ENCODE results near the gene GMCL1.
"Not testable (repeated sequence)": the region's sequence is repeated elsewhere in the genome, so short reads cannot be mapped to it uniquely, and the experiment has no call there.

The GMCL1 gene

GRCh38 chr2:69847068-69847828, 17.8 kb downstream of the GMCL1 start:
- Histone ChIP-seq H2AFZ (ENCODE audit: low read length, unreplicated experiment) (no peak overlapping the region), H3K27me3 (ENCODE audit: insufficient read depth, low read length) (no peaks in the 10 kb centered on the region), H3K36me3 (ENCODE audit: insufficient read depth, low read length) (peaks cover 14% of the 10 kb centered on the region), H3K4me1 (ENCODE audit: control insufficient read depth, insufficient read depth, low read length, unreplicated experiment) (no peaks in the 10 kb centered on the region), H3K4me3 (ENCODE audit: low read depth, low read length) (no peak overlapping the region), H3K79me2 (ENCODE audit: control insufficient read depth, insufficient read depth, low read length, unreplicated experiment) (no peaks in the 10 kb centered on the region), H3K27ac (ENCODE audit: low read depth, low read length) (no peak overlapping the region)

- no peaks in the 10 kb centered on the region for H3K27me3 ChIP-seq (ENCODE audit: insufficient read depth, low read length)
- peaks cover 14% of the 10 kb centered on the region for H3K36me3 ChIP-seq (ENCODE audit: insufficient read depth, low read length)
- H3K27ac ChIP-seq (ENCODE audit: low read depth, low read length) = no peak overlapping the region
- no peak overlapping the region for H2AFZ ChIP-seq (ENCODE audit: low read length, unreplicated experiment)
- H3K79me2 ChIP-seq (ENCODE audit: control insufficient read depth, insufficient read depth, low read length, unreplicated experiment) = no peaks in the 10 kb centered on the region
- H3K4me3 ChIP-seq (ENCODE audit: low read depth, low read length) = no peak overlapping the region
- H3K4me1 ChIP-seq (ENCODE audit: control insufficient read depth, insufficient read depth, low read length, unreplicated experiment) = no peaks in the 10 kb centered on the region
Measured at GRCh38 chr2:69848186-69848790, 18.8 kb downstream of the GMCL1 start.

DNA sequence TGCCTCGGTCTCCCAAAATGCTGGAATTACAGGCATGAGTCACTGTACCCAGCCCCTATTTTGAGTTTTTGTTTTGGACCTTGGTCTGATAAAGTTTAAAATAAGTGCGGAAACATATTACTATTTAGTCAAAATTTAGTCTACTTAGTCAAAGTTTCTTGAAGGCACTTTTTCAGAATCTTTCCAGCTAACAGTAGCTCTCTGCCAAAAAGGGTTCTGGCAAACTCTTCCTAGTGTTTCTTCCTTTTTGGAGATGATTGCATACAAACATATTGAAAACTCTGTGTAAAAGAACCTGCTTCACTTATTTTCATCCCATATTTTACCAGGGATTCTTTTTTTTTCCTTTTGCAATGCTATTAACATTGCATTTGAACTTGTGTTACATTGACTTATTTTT, 28.8 kb downstream of the GMCL1 start:
- H3K36me3 ChIP-seq (ENCODE audit: insufficient read depth, low read length) = no peaks in the 10 kb centered on the region; the same call in 1 of the 2 replicates

GRCh38 chr2:69863298-69863697, 33.8 kb downstream of the GMCL1 start:
- Histone ChIP-seq H3K36me3 (ENCODE audit: insufficient read depth, low read length) (peaks cover 18% of the 10 kb centered on the region), H3K4me3 (ENCODE audit: low read depth, low read length) (no peak overlapping the region), H2AFZ (ENCODE audit: low read length, unreplicated experiment) (no peak overlapping the region), H3K27ac (ENCODE audit: low read depth, low read length) (no peak overlapping the region), H3K4me1 (ENCODE audit: control insufficient read depth, insufficient read depth, low read length, unreplicated experiment) (no peaks in the 10 kb centered on the region), H3K79me2 (ENCODE audit: control insufficient read depth, insufficient read depth, low read length, unreplicated experiment) (no peaks in the 10 kb centered on the region), H3K27me3 (ENCODE audit: insufficient read depth, low read length) (no peaks in the 10 kb centered on the region)

More for the DNA sequence above, 28.8 kb downstream of the GMCL1 start:
- Histone ChIP-seq H3K79me2 (ENCODE audit: control insufficient read depth, insufficient read depth, low read length, unreplicated experiment) (no peaks in the 10 kb centered on the region), H3K27ac (ENCODE audit: low read depth, low read length) (no peak overlapping the region), H2AFZ (ENCODE audit: low read length, unreplicated experiment) (no peak overlapping the region), H3K27me3 (ENCODE audit: insufficient read depth, low read length) (no peaks in the 10 kb centered on the region), H3K4me1 (ENCODE audit: control insufficient read depth, insufficient read depth, low read length, unreplicated experiment) (no peaks in the 10 kb centered on the region), H3K4me3 (ENCODE audit: low read depth, low read length) (no peak overlapping the region)

DNA sequence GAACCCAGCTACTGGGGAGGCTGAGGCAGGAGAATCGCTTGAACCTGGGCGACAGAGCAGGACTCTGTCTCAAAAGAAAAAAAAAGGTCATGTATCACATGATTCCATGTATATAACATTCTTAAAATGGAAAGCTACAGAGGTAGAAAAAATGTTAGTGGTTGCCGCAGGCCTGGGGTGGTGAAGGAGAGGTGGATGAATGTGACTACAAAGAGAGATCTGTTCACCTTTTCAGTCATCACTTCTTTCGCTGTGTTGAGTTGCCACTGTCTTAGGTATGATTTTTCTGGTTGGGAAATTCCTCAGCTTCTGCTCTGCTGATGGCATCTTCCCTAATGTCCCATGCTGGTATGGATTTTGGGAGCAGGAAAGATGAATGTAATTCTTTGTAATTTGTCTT, 59.0 kb downstream of the GMCL1 start:
- H3K27me3 ChIP-seq (ENCODE audit: insufficient read depth, low read length) = no peaks in the 10 kb centered on the region
- no peaks in the 10 kb centered on the region for H3K4me1 ChIP-seq (ENCODE audit: control insufficient read depth, insufficient read depth, low read length, unreplicated experiment)
- H3K4me3 ChIP-seq (ENCODE audit: low read depth, low read length) = no peak overlapping the region
- H3K79me2 ChIP-seq (ENCODE audit: control insufficient read depth, insufficient read depth, low read length, unreplicated experiment) = no peaks in the 10 kb centered on the region
- no peaks in the 10 kb centered on the region for H3K36me3 ChIP-seq (ENCODE audit: insufficient read depth, low read length)
- no peak overlapping the region for H3K27ac ChIP-seq (ENCODE audit: low read depth, low read length)
- H2AFZ ChIP-seq (ENCODE audit: low read length, unreplicated experiment) = no peak overlapping the region

GRCh38 chr2:69889302-69889701, 59.8 kb downstream of the GMCL1 start:
- Histone ChIP-seq H3K27ac (ENCODE audit: low read depth, low read length) (no peak overlapping the region), H3K4me3 (ENCODE audit: low read depth, low read length) (no peak overlapping the region), H3K79me2 (ENCODE audit: control insufficient read depth, insufficient read depth, low read length, unreplicated experiment) (peaks cover 6% of the 10 kb centered on the region), H2AFZ (ENCODE audit: low read length, unreplicated experiment) (no peak overlapping the region), H3K36me3 (ENCODE audit: insufficient read depth, low read length) (no peaks in the 10 kb centered on the region), H3K27me3 (ENCODE audit: insufficient read depth, low read length) (no peaks in the 10 kb centered on the region), H3K4me1 (ENCODE audit: control insufficient read depth, insufficient read depth, low read length, unreplicated experiment) (no peaks in the 10 kb centered on the region)

DNA sequence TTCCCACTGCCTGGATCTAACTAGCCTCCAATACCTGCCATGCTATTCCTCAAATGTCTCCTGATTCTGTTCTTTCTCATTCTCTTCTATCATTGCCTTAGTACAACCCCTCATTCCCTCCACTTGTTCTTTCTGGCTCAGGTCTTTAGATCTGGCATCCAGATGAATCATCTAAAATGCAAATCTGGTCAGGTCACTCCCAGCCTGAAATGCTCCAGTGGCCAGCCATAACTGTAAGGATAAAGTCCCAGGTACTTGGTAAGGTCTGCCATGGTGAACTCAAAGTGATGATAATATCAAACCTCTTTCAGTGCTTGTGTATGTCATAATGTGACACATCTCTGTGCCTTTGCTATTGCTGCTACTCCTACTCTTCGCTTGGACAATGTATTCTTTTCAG, 61.4 kb downstream of the GMCL1 start:
- Histone ChIP-seq H3K27ac (ENCODE audit: low read depth, low read length) (no peak overlapping the region), H2AFZ (ENCODE audit: low read length, unreplicated experiment) (no peak overlapping the region), H3K36me3 (ENCODE audit: insufficient read depth, low read length) (no peaks in the 10 kb centered on the region), H3K79me2 (ENCODE audit: control insufficient read depth, insufficient read depth, low read length, unreplicated experiment) (peaks cover 18% of the 10 kb centered on the region), H3K4me1 (ENCODE audit: control insufficient read depth, insufficient read depth, low read length, unreplicated experiment) (peaks cover 9% of the 10 kb centered on the region), H3K4me3 (ENCODE audit: low read depth, low read length) (no peak overlapping the region), H3K27me3 (ENCODE audit: insufficient read depth, low read length) (no peaks in the 10 kb centered on the region)

DNA sequence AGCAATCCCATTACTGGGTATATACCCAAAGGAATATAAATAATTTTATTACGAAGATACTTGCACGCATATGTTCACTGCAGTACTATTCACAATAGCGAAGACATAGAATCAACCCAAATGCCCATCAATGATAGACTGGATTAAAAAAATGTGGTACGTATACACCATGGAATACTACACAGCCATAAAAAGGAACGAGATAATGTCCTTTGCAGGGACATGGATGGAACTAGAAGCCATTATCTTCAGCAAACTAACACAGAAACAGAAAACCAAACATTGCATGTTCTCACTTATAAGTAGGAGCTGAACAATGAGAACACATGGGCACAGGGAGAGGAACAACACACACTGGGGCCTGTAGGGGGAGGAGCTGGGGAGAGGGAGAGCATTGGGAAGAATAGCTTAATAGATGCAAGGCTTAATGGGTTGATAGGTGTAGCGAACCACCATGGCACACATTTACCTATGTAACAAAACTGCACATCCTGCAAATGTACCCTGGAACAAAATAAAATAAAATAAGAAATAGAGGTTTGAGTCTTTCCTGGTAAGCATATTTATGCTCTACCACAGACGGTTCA, 63.5 kb downstream of the GMCL1 start:
- H3K36me3 ChIP-seq (ENCODE audit: insufficient read depth, low read length) = peaks cover 12% of the 10 kb centered on the region
- H3K27me3 ChIP-seq (ENCODE audit: insufficient read depth, low read length); H3K27ac ChIP-seq (ENCODE audit: low read depth, low read length): not testable (repeated sequence)
- peaks cover 27% of the 10 kb centered on the region for H3K79me2 ChIP-seq (ENCODE audit: control insufficient read depth, insufficient read depth, low read length, unreplicated experiment)
- peak overlapping the region; percentile 89 for H3K4me3 ChIP-seq (ENCODE audit: low read depth, low read length)
- peaks cover 13% of the 10 kb centered on the region for H3K4me1 ChIP-seq (ENCODE audit: control insufficient read depth, insufficient read depth, low read length, unreplicated experiment)
- peak overlapping the region; percentile 99 for H2AFZ ChIP-seq (ENCODE audit: low read length, unreplicated experiment)

DNA sequence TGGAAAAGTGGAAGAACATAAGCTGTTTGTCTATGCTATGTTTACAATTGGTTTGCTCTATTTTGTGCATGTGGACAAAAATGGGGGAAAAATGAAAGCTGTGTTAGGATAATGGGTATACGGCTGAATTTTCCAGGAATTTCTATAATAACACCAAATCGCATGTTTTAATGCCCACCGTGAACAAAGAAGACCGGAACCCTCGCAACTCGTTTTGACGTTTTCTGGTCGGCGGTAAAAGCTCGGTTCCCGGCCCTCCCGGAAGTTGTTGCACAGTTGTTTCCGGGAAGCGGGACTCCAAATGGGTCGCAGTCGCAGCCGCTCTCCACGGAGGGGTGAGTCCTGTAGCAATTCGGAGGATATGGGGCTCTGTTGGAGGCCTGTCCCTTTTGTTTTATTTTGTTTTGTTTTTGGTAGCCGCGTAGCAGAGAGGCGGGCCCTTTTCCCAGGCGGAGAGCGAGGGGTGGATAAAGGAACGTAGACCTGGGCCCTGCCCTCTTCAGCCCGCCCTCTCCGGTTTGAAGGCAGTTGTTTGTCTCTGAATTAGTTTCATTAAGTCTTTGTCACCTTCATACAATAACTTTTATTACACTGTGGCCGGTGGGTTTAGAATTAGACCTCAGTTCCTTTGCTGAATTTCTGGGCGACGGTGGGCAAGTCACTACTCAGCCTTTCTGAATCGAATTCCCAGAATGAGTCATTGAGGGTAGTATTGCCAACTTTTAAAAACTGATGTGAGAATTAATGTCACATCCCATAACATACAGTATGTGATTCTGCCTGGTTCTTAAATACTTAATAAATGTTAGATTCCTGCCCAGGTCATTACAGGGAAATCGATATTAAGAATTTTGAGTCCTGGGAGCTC, 64.5 kb downstream of the GMCL1 start, which contains the start of gene SNRNP27:
TSS of gene SNRNP27 (plus strand) at position 273 of the 868 bp plus-strand sequence. CDS start at position 302, 29 bp downstream.
- H3K27me3 ChIP-seq (ENCODE audit: insufficient read depth, low read length) = no peaks in the 10 kb centered on the region
- peaks cover 19% of the 10 kb centered on the region for H3K36me3 ChIP-seq (ENCODE audit: insufficient read depth, low read length)
- H3K4me3 ChIP-seq (ENCODE audit: low read depth, low read length) = peak within 1 kb of the TSS; percentile 89
- peaks cover 13% of the 10 kb centered on the region for H3K4me1 ChIP-seq (ENCODE audit: control insufficient read depth, insufficient read depth, low read length, unreplicated experiment)
- peak within 1 kb of the TSS; percentile 99 for H2AFZ ChIP-seq (ENCODE audit: low read length, unreplicated experiment)
- H3K27ac ChIP-seq (ENCODE audit: low read depth, low read length) = peak within 1 kb of the TSS; percentile 74
- H3K79me2 ChIP-seq (ENCODE audit: control insufficient read depth, insufficient read depth, low read length, unreplicated experiment) = peaks cover 30% of the 10 kb centered on the region

DNA sequence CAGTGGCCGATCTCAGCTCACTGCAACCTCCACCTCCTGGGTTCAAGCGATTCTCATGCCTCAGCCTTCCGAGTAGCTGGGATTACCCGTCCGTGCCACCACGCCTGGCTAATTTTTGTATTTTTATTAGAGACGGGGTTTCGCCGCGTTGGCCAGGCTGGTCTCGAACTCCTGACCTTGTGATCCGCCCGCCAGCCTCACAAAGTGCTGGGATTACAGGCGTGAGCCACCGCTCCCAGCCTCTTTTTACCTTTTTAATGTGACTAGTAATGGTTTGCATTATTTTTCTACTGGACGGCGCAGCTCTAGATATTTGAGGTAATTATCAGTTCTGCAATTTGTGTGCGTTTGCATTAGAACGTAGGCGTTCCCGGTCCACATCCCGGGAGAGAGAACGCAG, 65.3 kb downstream of the GMCL1 start:
- peak overlapping the region; percentile 89 for H3K4me3 ChIP-seq (ENCODE audit: low read depth, low read length)
- H3K27ac ChIP-seq (ENCODE audit: low read depth, low read length); H3K27me3 ChIP-seq (ENCODE audit: insufficient read depth, low read length); H2AFZ ChIP-seq (ENCODE audit: low read length, unreplicated experiment): not testable (repeated sequence)
- peaks cover 34% of the 10 kb centered on the region for H3K79me2 ChIP-seq (ENCODE audit: control insufficient read depth, insufficient read depth, low read length, unreplicated experiment)
- H3K4me1 ChIP-seq (ENCODE audit: control insufficient read depth, insufficient read depth, low read length, unreplicated experiment) = peaks cover 13% of the 10 kb centered on the region
- H3K36me3 ChIP-seq (ENCODE audit: insufficient read depth, low read length) = peaks cover 22% of the 10 kb centered on the region
